ENCODE measurements around the gene MED12L.

Gene MED12L

GRCh38 chr3:151182349-151183079 lies 97.0 kb downstream of the MED12L start:
- DNase-seq: no peak

- no peak for DNase-seq
Measured at GRCh38 chr3:151183265-151183671, 97.8 kb downstream of the MED12L start.

GRCh38 chr3:151191095-151191494 lies 105.6 kb downstream of the MED12L start:
- no peak for DNase-seq

GRCh38 chr3:151192545-151192944 lies 107.1 kb downstream of the MED12L start:
- DNase-seq: no peak

GRCh38 chr3:151195826-151196225 lies 110.4 kb downstream of the MED12L start:
- DNase-seq: no peak

- DNase-seq: no peak
Measured at GRCh38 chr3:151196434-151196833, 111.0 kb downstream of the MED12L start.

- DNase-seq: no peak
Measured at GRCh38 chr3:151197228-151197627, 111.8 kb downstream of the MED12L start.

- DNase-seq: no peak
Measured at GRCh38 chr3:151197981-151198767, 112.7 kb downstream of the MED12L start.

- no peak for DNase-seq
Measured at GRCh38 chr3:151198849-151199248, 113.4 kb downstream of the MED12L start.

GRCh38 chr3:151199554-151200438 lies 114.3 kb downstream of the MED12L start:
- DNase-seq: no peak

- DNase-seq: no peak
Measured at GRCh38 chr3:151200586-151200985, 115.1 kb downstream of the MED12L start.

- DNase-seq: no peak
Measured at GRCh38 chr3:151201051-151201730, 115.7 kb downstream of the MED12L start.

- peak; percentile 15 for DNase-seq
Measured at GRCh38 chr3:151203051-151203420, 117.6 kb downstream of the MED12L start, which contains the start of gene GPR171. GPR171 (minus strand) TSS chr3:151203216; CDS start chr3:151199386, 3,830 bp downstream.

GRCh38 chr3:151204530-151205402 lies 119.3 kb downstream of the MED12L start:
- DNase-seq: no peak

- DNase-seq: no peak
Measured at GRCh38 chr3:151205482-151205881, 120.0 kb downstream of the MED12L start.

GRCh38 chr3:151206201-151206600 lies 120.7 kb downstream of the MED12L start:
- DNase-seq: no peak

- no peak for DNase-seq
Measured at GRCh38 chr3:151209654-151210053, 124.2 kb downstream of the MED12L start.

- no peak for DNase-seq
Measured at GRCh38 chr3:151210676-151211381, 125.4 kb downstream of the MED12L start.

GRCh38 chr3:151213151-151213550 lies 127.7 kb downstream of the MED12L start:
- DNase-seq: no peak

GRCh38 chr3:151213881-151214280 lies 128.4 kb downstream of the MED12L start:
- DNase-seq: no peak

GRCh38 chr3:151214459-151214858 lies 129.0 kb downstream of the MED12L start:
- no peak for DNase-seq
